ENCODE data around the gene ARHGEF12. TPM values are rescaled to one million over a fixed set of nuclear protein-coding genes. Genes with fewer than 3 reads are reported as not detected.

Gene ARHGEF12
- total RNA-seq, 1 donor from 2014 or later: 27.2 TPM

- intact Hi-C loops (cut with micrococcal nuclease): no loop called here
These were observed 48.9 kb downstream of the ARHGEF12 start for GRCh38 chr11:120385110-120385509.

GRCh38 chr11:120385655-120386054 is 49.4 kb downstream of the ARHGEF12 start:
- intact Hi-C loops (cut with micrococcal nuclease): no loop called here

GRCh38 chr11:120386318-120386717 is 50.1 kb downstream of the ARHGEF12 start:
- intact Hi-C loops (cut with micrococcal nuclease): no loop called here

GRCh38 chr11:120386774-120387371 is 50.7 kb downstream of the ARHGEF12 start:
- intact Hi-C loops (cut with micrococcal nuclease): no loop called here

GRCh38 chr11:120388261-120388660 is 52.0 kb downstream of the ARHGEF12 start:
- intact Hi-C loops (cut with micrococcal nuclease): no loop called here

- intact Hi-C loops (cut with micrococcal nuclease): no loop called here
These were observed 53.7 kb downstream of the ARHGEF12 start for GRCh38 chr11:120389693-120390584.

- intact Hi-C loops (cut with micrococcal nuclease): no loop called here
These were observed 54.3 kb downstream of the ARHGEF12 start for GRCh38 chr11:120390585-120390922.

GRCh38 chr11:120391292-120391691 is 55.1 kb downstream of the ARHGEF12 start:
- intact Hi-C loops (cut with micrococcal nuclease): no loop called here

GRCh38 chr11:120391854-120392253 is 55.6 kb downstream of the ARHGEF12 start:
- intact Hi-C loops (cut with micrococcal nuclease): no loop called here

- intact Hi-C loops (cut with micrococcal nuclease): no loop called here
These were observed 56.1 kb downstream of the ARHGEF12 start for GRCh38 chr11:120392314-120392713.

GRCh38 chr11:120392793-120393192 is 56.6 kb downstream of the ARHGEF12 start:
- intact Hi-C loops (cut with micrococcal nuclease): no loop called here

GRCh38 chr11:120394119-120394518 is 57.9 kb downstream of the ARHGEF12 start:
- intact Hi-C loops (cut with micrococcal nuclease): no loop called here

- intact Hi-C loops (cut with micrococcal nuclease): no loop called here
These were observed 59.6 kb downstream of the ARHGEF12 start for GRCh38 chr11:120395778-120396177.

- intact Hi-C loops (cut with micrococcal nuclease): no loop called here
These were observed 61.9 kb downstream of the ARHGEF12 start for GRCh38 chr11:120398132-120398531.

GRCh38 chr11:120399307-120399706 is 63.1 kb downstream of the ARHGEF12 start:
- intact Hi-C loops (cut with micrococcal nuclease): no loop called here

- intact Hi-C loops (cut with micrococcal nuclease): no loop called here
These were observed 64.6 kb downstream of the ARHGEF12 start for GRCh38 chr11:120400564-120401364.

GRCh38 chr11:120401506-120401905 is 65.3 kb downstream of the ARHGEF12 start:
- intact Hi-C loops (cut with micrococcal nuclease): no loop called here

- intact Hi-C loops (cut with micrococcal nuclease): no loop called here
These were observed 67.8 kb downstream of the ARHGEF12 start for GRCh38 chr11:120403966-120404365.

- intact Hi-C loops (cut with micrococcal nuclease): no loop called here
These were observed 68.3 kb downstream of the ARHGEF12 start for GRCh38 chr11:120404495-120404894.

GRCh38 chr11:120409655-120410054 is 73.4 kb downstream of the ARHGEF12 start:
- intact Hi-C loops (cut with micrococcal nuclease): no loop called here

GRCh38 chr11:120410622-120411380 is 74.6 kb downstream of the ARHGEF12 start:
- intact Hi-C loops (cut with micrococcal nuclease): no loop called here

Measured in T-helper 1 cell treated with Interleukin-12 subunit alpha and Interleukin-12 subunit beta and Interleukin-4 antibody, amounts not matched to agents 30 ng/mL and 1 ng/mL, for 36 hours (primary cell).